B cell (primary cell): ENCODE results near the gene UMODL1. TPM values are rescaled to one million over a fixed set of nuclear protein-coding genes. Genes with fewer than 3 reads are reported as not detected.

Experiments
- ATAC-seq: fragments of 200-7000 bp; cut with Tn5 transposase; one replicate; pipeline ENCODE4 v1.10.0; 2021; ENCODE audit warnings: low read depth, mild to moderate bottlenecking, moderate number of reproducible peaks, moderate library complexity
- CTCF ChIA-PET: fragments of 350-600 bp; sonication (Branson Sonifier 250); formaldehyde crosslinking; loops from one replicate; lab custom pipeline; 2021; ENCODE audit warnings: antibody characterized with exemption, inconsistent platforms; lab: Charles Lee
- POLR2A ChIA-PET: fragments of 350-600 bp; sonication (Branson Sonifier 250); formaldehyde crosslinking; loops from one replicate; lab custom pipeline; 2021; ENCODE audit warnings: antibody characterized with exemption; lab: Charles Lee
- DNase-seq: peaks from one replicate; pipeline ENCODE4 v3.0.0; 2013
- H2AFZ ChIP-seq: 2 replicates; pipeline ENCODE4 v1.6.1; 2012; ENCODE audit warnings: mild to moderate bottlenecking, low read depth, low read length; ENCODE audit not compliant: insufficient read depth, poor library complexity, severe bottlenecking
- H3K27ac ChIP-seq, 2 donors: 1 replicate in 1 of 2; 2 replicates in 1 of 2; pipeline ENCODE4 v1.5.1; 2012 to 2013; ENCODE audit warnings: low read length in 2 of 2, mild to moderate bottlenecking in 2 of 2, moderate library complexity in 1 of 2
- H3K27me3 ChIP-seq, 4 experiments: fragments of 200-600 bp in 1 of 4; sonication (generic) in 1 of 4; replicated peaks in 1 of 4; 1 replicate in 2 of 4; 2 replicates in 2 of 4; pipeline versions ENCODE4 v1.6.1 to v1.7.0; 2013 to 2016; ENCODE audit warnings: low read length in 3 of 4, mild to moderate bottlenecking in 2 of 4, mixed read lengths in 1 of 4, moderate library complexity in 1 of 4; ENCODE audit not compliant: insufficient read depth in 4 of 4, control insufficient read depth in 3 of 4; ENCODE audit errors: control extremely low read depth in 1 of 4
- H3K36me3 ChIP-seq, 2 experiments: replicated peaks in 1 of 2; 1 replicate in 1 of 2; 2 replicates in 1 of 2; pipeline versions ENCODE4 v1.6.1 to v1.7.1; 2013; ENCODE audit warnings: low read length in 1 of 2; ENCODE audit not compliant: insufficient read depth in 2 of 2, control insufficient read depth in 1 of 2; ENCODE audit errors: control extremely low read depth in 1 of 2, extremely low read depth in 1 of 2
- H3K4me1 ChIP-seq, 2 donors: fragments of 200-600 bp in 1 of 2; sonication (generic) in 1 of 2; 1 replicate in 1 of 2; 2 replicates in 1 of 2; pipeline versions ENCODE4 v1.5.1 to v1.6.1; 2013 to 2017; ENCODE audit warnings: low read length in 2 of 2; ENCODE audit not compliant: control insufficient read depth in 2 of 2, insufficient read depth in 2 of 2
- H3K4me2 ChIP-seq: replicated peaks from 2 replicates; pipeline ENCODE3; 2012; ENCODE audit warnings: mild to moderate bottlenecking, low read depth, low read length; ENCODE audit not compliant: poor library complexity, severe bottlenecking
- H3K4me3 ChIP-seq, 5 experiments: fragments of 200-600 bp in 1 of 5; sonication (generic) in 1 of 5; 1 replicate in 3 of 5; 2 replicates in 2 of 5; pipeline versions ENCODE4 v1.5.1 to v1.7.0; 2011 to 2016; ENCODE audit warnings: low read length in 4 of 5, mild to moderate bottlenecking in 4 of 5, low read depth in 2 of 5, control low read depth in 1 of 5, moderate library complexity in 1 of 5; ENCODE audit not compliant: insufficient read depth in 1 of 5; ENCODE audit errors: control extremely low read depth in 1 of 5, extremely low read depth in 1 of 5
- H3K79me2 ChIP-seq: fragments of 200-600 bp; sonication (generic); one replicate; pipeline ENCODE4 v1.6.0; 2016; ENCODE audit warnings: low read length; ENCODE audit not compliant: control insufficient read depth, insufficient read depth
- H3K9ac ChIP-seq: fragments of 200-600 bp; sonication (generic); 2 replicates; pipeline ENCODE4 v1.6.1; 2017; ENCODE audit warnings: mild to moderate bottlenecking, low read length, moderate library complexity
- H3K9me3 ChIP-seq, 3 donors: one replicate each; pipeline versions ENCODE4 v1.6.1 to v1.7.1; 2013; ENCODE audit warnings: low read length in 2 of 3; ENCODE audit not compliant: control insufficient read depth in 2 of 3, insufficient read depth in 1 of 3; ENCODE audit errors: control extremely low read depth in 1 of 3
- H4K20me1 ChIP-seq: 2 replicates; pipeline ENCODE4 v1.6.0; 2012; ENCODE audit warnings: mild to moderate bottlenecking, low read length; ENCODE audit not compliant: insufficient read depth, control insufficient read depth, poor library complexity, severe bottlenecking
- H3K27ac Mint-ChIP-seq: one replicate; pipeline ENCODE4 v1.8.0; 2021; ENCODE audit warnings: mixed read lengths
- H3K27me3 Mint-ChIP-seq: one replicate; pipeline ENCODE4 v1.8.0; 2021; ENCODE audit warnings: mixed read lengths
- H3K4me1 Mint-ChIP-seq: one replicate; pipeline ENCODE4 v1.8.0; 2021; ENCODE audit warnings: mixed read lengths
- H3K4me3 Mint-ChIP-seq: one replicate; pipeline ENCODE4 v1.8.0; 2021; ENCODE audit warnings: mixed read lengths
- H3K9me3 Mint-ChIP-seq: one replicate; pipeline ENCODE4 v1.8.0; 2022; ENCODE audit warnings: mixed read lengths; ENCODE audit not compliant: insufficient read depth
- CTCF ChIP-seq: fragments of 200-600 bp; IDR thresholded peaks from one replicate; pipeline ENCODE4 v1.8.0; 2022; ENCODE audit warnings: antibody characterized with exemption, mild to moderate bottlenecking
- EZH2 ChIP-seq: IDR thresholded peaks from 2 replicates; pipeline ENCODE4 v1.6.1; 2012; ENCODE audit warnings: borderline replicate concordance, low read depth, mild to moderate bottlenecking, moderate library complexity, low read length; ENCODE audit not compliant: insufficient read depth, poor library complexity, severe bottlenecking
- WGBS: methylation state at CpG from one replicate; pipeline ENCODE4 v1.1.5; 2013; ENCODE audit warnings: missing lambda C conversion rate; ENCODE audit not compliant: insufficient coverage; 5-methylcytosine and 5-hydroxymethylcytosine counted together
- intact Hi-C: fragments of 100-400 bp; cut with micrococcal nuclease; formaldehyde crosslinking; loops from one replicate; pipeline ENCODE4 v1.10.0; 2022
- polyA plus RNA-seq: library from polyadenylated mRNA; depleted of rRNA; stranded (reverse); fragments of >200 nt; gene quantifications from 2 replicates; pipeline ENCODE4 v1.2.3, GENCODE V29; 2012
- total RNA-seq, 2 donors: library from RNA; stranded (reverse); fragments of 120-200 nt in 1 of 2; gene quantifications; 1 replicate in 1 of 2; 2 replicates in 1 of 2; pipeline versions ENCODE4 v1.2.3 to v1.2.4, GENCODE V29; 2013 to 2022

The UMODL1 gene
- total and polyA plus RNA-seq, 2 donors (not counting 1 experiment from before 2014, with no cell fraction given): 0.10 to 0.49 TPM

- 34% methylated on average over 5 of the region's 6 CpGs for WGBS
- peaks cover 15% of the 10 kb centered on the region for H3K27me3 Mint-ChIP-seq
- DNase-seq (no peak), ATAC-seq (no peak)
- H3K4me3 Mint-ChIP-seq: no peak overlapping the region
- intact Hi-C loops: no loop called here
- Histone ChIP-seq H3K9ac (no peak overlapping the region), H3K9me3 (peaks cover 0 to 2% (median 0%) of the 10 kb centered on the region in 3 donors), H3K79me2 (no peaks in the 10 kb centered on the region), H3K4me1 (peaks cover 5 to 6% of the 10 kb centered on the region in 2 donors), H3K4me2 (no peak overlapping the region), H3K4me3 (no peak overlapping the region), H3K27me3 (peaks cover 0 to 18% (median 3%) of the 10 kb centered on the region in 4 experiments), H3K36me3 (no peaks in the 10 kb centered on the region), H4K20me1 (no peaks in the 10 kb centered on the region), H2AFZ (no peak overlapping the region), H3K27ac (no peak overlapping the region)
- no peak overlapping the region for H3K27ac Mint-ChIP-seq
- peaks cover 28% of the 10 kb centered on the region for H3K4me1 Mint-ChIP-seq
- CTCF ChIA-PET: no interaction called here
- TF ChIP-seq EZH2 (no peak), CTCF (no peak)
- no peaks in the 10 kb centered on the region for H3K9me3 Mint-ChIP-seq
- POLR2A ChIA-PET: no interaction called here
Observed at GRCh38 chr21:42102076-42102475, 31.0 kb downstream of the UMODL1 start.

GRCh38 chr21:42102526-42102925, 31.4 kb downstream of the UMODL1 start:
- no peak for TF ChIP-seq CTCF
- no peak for TF ChIP-seq EZH2
- Histone ChIP-seq H3K4me1 (peaks cover 10 to 11% of the 10 kb centered on the region in 2 donors), H4K20me1 (no peaks in the 10 kb centered on the region), H3K27ac (no peak overlapping the region), H3K9me3 (peaks cover 0 to 2% (median 0%) of the 10 kb centered on the region in 3 donors), H3K79me2 (no peaks in the 10 kb centered on the region), H3K9ac (no peak overlapping the region), H2AFZ (no peak overlapping the region), H3K4me2 (no peak overlapping the region), H3K27me3 (peaks cover 0 to 18% (median 3%) of the 10 kb centered on the region in 4 experiments), H3K4me3 (no peak overlapping the region), H3K36me3 (no peaks in the 10 kb centered on the region)
- ChIA-PET CTCF (no interaction called here), POLR2A (interaction anchor here (0.6 kb wide), 1 partner anchor 31 kb away, joined by 3 read pairs; the partner anchor contains the start of gene UMODL1)
- DNase-seq (no peak), ATAC-seq (no peak)
- Mint-ChIP-seq H3K4me3 (no peak overlapping the region), H3K27me3 (peaks cover 15% of the 10 kb centered on the region), H3K4me1 (peaks cover 31% of the 10 kb centered on the region), H3K9me3 (no peaks in the 10 kb centered on the region), H3K27ac (no peak overlapping the region)
- 95% methylated on average over 4 of the region's 5 CpGs for WGBS
- intact Hi-C loops: no loop called here
